ENCODE data around the gene OPHN1. TPM values are rescaled to one million over a fixed set of nuclear protein-coding genes. Genes with fewer than 3 reads are reported as not detected.
"Not testable (repeated sequence)": the region's sequence is repeated elsewhere in the genome, so short reads cannot be mapped to it uniquely, and the experiment has no call there.

The OPHN1 gene
- total RNA-seq, 1 experiment from 2014 or later: 4.0 TPM

- DNase-seq (ENCODE audit: low spot score): no peak
These were observed 11.7 kb downstream of the OPHN1 start for GRCh38 chrX:68421636-68422035.

DNA sequence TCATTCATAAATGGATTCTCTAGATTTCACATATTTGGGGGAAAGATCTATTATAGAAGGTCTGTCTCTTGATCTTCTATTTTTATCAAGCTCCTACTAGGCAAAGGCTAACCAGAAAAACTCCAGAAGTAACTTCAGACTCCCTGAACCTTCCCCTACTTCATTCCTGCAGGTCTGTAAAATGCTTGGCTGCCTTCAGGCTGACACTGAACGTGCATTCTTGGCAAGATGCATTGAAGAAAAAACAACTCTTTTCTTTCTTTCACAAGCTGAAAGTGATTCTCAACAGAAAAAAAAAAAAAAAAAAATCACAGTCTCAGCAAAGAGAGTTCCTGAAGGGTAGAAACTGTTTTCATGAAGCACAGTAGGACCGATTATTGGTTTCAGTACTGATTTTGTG is 12.7 kb downstream of the OPHN1 start:
- DNase-seq (ENCODE audit: low spot score): no peak

DNA sequence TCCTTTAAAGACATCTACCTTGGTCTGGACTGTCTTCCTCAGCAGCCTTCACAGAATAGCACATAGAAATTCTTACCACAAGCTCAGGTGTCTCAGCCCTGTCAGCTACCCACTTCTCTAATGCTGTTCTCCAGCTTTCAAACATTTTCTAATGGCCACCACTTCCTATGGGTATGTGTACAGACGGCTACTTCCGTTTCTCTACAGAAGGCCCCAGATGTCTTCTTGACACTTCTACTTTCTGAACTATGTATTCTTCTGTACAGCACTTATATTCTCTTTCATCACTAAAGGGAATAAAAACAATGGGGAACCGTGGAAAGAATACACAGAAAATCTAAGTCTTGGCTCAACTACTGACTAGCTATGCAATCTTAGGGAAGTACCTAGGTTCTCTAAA is 13.3 kb downstream of the OPHN1 start:
- DNase-seq (ENCODE audit: low spot score): no peak

- no peak for DNase-seq (ENCODE audit: low spot score)
These were observed 15.6 kb downstream of the OPHN1 start for GRCh38 chrX:68417651-68418050.

GRCh38 chrX:68416592-68416991 is 16.7 kb downstream of the OPHN1 start:
- peak; percentile 45 for DNase-seq (ENCODE audit: low spot score)

DNA sequence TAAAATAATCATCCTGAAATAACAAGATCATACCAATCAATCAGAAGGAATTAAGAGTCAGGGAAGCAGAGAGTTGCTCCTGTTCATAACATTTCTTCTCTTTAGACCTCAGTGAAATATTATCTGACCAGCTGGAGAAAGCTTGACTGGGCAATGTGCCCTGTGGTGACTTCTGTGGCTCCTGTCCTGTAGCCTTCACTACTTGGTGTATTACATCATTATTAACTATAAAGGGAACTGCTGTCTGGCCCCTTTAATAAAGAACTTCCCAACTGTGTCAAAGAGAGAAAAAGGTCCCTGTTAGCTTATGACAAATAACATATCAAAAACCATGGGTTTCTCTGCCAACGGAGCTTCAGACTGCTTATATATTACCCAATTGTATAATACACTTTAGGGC is 18.0 kb downstream of the OPHN1 start:
- peak; percentile 63 for DNase-seq (ENCODE audit: low spot score)

GRCh38 chrX:68413254-68413653 is 20.0 kb downstream of the OPHN1 start:
- no peak for DNase-seq (ENCODE audit: low spot score)

DNA sequence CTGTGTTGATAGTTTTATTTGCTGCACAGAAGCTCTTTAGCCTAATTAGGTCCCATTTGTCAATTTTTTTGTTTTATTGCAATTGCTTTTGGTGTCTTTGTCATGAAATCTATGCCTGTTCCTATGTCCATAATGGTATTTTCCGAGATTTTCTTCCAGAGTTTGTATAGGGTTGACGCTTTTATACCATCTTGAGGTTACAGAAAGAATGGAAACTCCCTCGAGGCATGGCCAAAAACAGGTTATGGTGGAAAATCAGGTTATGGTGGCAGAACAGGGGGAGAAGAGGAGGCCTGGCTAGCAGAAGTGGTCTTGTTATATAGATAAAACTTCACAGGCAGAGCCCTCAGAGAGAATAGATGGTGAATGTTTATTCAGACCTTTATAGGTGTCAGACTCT is 21.6 kb downstream of the OPHN1 start:
- no peak for DNase-seq (ENCODE audit: low spot score)

DNA sequence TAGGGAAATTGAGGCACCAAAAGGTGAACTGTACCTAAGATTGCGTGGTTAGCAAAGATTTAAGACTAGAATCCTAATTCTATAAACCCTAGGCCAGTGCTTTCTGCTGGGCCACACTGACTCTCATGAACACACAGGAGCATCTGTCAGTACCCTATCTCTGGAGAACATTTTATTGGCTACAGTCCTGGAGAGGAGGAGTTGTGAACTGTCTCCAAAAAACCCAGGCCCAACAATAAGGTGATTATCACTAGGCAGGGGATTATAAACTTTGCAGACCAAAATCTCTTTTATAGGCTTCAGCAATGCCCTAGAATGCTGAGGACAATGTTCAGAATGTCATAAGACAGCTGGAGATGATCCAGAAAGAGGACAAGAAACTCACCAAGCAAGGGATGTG is 24.1 kb downstream of the OPHN1 start:
- DNase-seq (ENCODE audit: low spot score): no peak

DNA sequence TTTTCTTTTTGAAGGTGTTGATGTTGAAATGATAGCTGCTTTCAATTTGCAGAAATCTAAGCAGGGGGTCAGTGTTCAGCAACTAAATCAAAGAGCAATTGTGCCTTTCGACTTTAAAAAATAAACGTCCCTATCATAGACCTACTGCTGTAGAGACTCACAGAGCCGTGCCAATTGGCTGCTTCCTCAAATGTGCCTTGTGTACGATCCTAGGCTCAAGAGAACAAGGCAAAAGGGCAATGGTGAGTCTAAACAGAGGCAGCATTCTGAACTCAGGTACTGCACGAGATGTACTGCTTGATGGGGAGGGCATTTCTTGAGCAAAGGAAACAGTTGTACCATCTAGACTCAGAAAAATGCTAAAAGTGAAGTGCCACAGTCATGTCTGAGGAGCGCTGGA is 29.8 kb downstream of the OPHN1 start:
- DNase-seq (ENCODE audit: low spot score): no peak

DNA sequence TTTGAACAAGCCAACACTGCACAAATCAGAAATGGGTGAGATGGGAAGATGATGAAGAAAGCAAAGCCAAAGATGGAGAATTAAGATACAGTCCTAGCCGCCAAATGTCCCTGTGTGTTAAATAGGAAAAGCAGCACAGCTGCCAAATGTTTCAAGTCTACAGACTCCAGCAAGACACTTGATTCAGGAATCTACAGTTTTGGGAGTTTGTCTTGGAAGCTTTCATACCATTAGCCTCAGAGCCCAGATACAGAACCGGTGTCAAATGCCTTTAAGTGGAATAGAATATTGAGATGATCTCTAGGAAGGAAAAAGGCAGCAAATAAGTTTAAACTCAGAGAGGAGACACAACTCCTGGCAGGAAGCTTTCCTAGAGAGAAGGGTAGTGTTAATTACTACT is 30.3 kb downstream of the OPHN1 start:
- DNase-seq (ENCODE audit: low spot score): no peak

GRCh38 chrX:68402094-68402493 is 31.2 kb downstream of the OPHN1 start:
- DNase-seq (ENCODE audit: low spot score): no peak

DNA sequence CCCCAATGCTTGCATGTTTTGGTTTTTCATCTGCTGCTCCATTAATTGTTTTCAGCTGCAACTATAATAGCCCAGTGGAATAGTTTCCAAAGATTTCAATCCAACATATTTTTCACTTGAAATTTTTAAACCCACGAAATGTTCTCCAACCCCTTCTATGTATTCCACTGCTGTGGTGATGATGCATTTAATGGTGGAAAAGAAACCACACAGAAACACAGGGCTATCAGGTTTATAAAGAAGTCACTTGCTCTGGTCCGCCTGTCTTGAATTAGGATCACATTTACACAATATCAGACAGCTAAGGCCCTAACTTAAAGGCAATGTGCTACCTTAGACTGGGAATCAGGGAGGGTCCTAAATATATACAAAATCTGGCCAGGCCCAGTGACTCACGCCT is 35.0 kb downstream of the OPHN1 start:
- no peak for DNase-seq (ENCODE audit: low spot score)

GRCh38 chrX:68396953-68397352 is 36.3 kb downstream of the OPHN1 start:
- no peak for DNase-seq (ENCODE audit: low spot score)

- not testable (repeated sequence) for DNase-seq (ENCODE audit: low spot score)
These were observed 43.8 kb downstream of the OPHN1 start for GRCh38 chrX:68389419-68389960.

DNA sequence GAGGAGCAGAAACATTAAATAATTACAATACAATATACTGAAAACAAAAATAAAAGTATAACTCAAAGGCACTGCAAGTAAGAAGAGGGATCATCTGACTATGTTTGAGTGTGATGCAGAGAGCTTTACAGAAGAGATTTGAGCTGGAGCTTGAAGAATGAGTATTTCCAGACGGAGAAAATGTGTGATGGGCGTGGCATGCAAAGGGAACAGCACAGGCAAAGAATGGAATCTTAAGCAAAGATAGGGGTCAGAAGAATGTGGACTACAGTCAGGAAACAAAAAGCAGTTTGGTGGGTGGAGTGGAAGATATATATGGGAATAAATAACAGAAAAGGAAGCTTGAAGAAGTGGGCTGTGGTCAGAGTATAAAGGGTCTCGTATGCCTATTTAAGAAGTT is 45.5 kb downstream of the OPHN1 start:
- DNase-seq (ENCODE audit: low spot score): no peak

- no peak for DNase-seq (ENCODE audit: low spot score)
These were observed 49.8 kb downstream of the OPHN1 start for GRCh38 chrX:68383540-68383939.

GRCh38 chrX:68377579-68377978 is 55.7 kb downstream of the OPHN1 start:
- DNase-seq (ENCODE audit: low spot score): not testable (repeated sequence)

- DNase-seq (ENCODE audit: low spot score): no peak
These were observed 56.9 kb downstream of the OPHN1 start for GRCh38 chrX:68376373-68376772.

DNA sequence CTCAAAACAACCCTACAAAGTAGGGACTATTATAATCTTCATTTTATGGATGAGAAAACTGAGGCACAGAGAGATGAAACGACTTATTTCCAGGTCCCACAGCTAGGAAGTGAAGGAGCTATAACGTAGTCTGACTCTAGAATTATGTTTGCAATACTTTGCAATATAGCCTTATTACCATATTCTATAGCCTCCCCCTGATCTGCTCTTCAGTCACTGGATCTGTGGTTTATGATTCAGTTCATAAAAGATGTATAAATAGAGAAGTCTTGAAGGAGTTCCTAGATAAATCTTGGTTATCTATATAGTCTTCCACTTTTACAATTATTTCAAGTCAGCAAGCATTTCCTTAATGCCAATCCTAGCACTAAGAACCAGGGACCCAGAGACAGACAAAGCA is 57.5 kb downstream of the OPHN1 start:
- DNase-seq (ENCODE audit: low spot score): no peak

DNA sequence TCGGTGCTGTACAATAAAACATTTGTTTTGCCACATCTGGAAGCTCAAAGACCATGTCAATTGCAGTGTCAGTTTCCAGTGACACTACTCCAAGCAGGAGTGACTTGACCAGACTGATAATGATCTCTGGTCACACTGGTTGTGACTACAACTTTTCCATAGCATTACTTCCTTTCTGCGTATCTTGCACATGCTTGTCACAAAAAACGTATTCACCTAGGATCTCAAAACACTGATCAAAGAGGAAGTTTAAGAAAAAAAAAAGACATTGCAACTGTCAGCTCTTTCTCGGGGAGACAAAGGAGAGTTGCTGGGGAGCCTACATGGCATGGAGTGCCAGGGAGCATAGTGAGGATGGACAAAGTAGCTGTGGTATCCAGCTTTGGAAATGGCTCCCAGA is 60.6 kb downstream of the OPHN1 start:
- no peak for DNase-seq (ENCODE audit: low spot score)

DNA sequence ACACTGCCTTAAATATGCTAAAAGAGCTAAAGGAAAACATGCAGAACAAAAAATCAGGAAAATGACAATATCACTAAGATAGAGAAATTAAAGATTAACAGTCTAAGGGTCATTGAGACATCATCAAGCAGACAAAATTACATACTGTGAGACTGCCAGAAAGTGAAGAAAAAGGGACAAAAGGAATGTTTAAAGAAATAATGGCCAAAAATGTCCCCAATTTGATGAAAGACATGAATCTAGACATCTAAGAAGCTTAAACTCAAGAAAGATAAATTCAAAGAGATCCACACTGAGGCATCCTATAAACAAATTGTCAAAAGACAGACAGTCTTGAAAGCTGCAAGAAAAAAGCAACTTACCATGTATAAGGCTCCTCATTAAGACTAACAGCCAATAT is 63.7 kb downstream of the OPHN1 start:
- DNase-seq (ENCODE audit: low spot score): no peak

GRCh38 chrX:68365341-68365740 is 68.0 kb downstream of the OPHN1 start:
- no peak for DNase-seq (ENCODE audit: low spot score)

DNA sequence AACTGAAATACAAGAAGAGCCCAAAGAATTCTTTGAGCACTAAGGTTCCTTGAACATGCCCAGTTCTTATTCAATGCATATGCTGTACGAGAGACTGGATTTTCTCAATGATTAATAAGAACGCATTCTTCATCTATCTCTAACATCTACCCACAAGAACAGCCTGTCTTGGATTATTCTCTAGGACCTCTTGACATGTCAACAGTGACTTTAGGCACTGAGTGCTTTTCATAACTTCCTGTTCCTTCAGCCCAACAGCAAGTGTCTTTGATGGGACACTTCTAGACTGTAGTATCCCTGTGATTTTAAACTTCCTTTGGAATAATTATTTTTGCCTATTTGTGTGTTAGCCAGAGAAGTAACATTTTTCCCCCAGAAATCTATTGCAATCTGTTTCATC is 69.3 kb downstream of the OPHN1 start:
- no peak for DNase-seq (ENCODE audit: low spot score)

DNA sequence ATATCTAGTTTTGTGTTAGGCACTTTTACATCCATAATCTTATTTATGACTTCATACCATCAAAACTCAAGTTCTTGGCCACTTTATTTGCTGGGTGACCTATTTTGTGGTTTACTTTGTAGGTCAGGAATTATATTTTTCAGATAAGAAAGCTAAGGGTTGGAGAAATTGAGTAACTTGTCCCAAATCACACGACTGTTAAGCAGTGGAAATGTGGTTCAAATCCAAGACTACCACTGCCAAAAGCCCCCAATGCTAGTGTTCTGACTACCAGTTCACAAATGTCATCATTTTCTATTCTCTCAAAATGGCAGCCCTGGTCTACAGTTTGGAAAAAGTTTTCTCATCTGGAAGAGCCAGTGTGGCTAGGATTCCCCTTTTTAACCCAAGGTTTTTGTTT is 74.6 kb downstream of the OPHN1 start:
- DNase-seq (ENCODE audit: low spot score): no peak
